Measurements from ENCODE around the gene ATP13A4. TPM values are rescaled to one million over a fixed set of nuclear protein-coding genes. Genes with fewer than 3 reads are reported as not detected.

ATP13A4 gene
- total RNA-seq, 1 experiment from 2014 or later, result not detected

DNA sequence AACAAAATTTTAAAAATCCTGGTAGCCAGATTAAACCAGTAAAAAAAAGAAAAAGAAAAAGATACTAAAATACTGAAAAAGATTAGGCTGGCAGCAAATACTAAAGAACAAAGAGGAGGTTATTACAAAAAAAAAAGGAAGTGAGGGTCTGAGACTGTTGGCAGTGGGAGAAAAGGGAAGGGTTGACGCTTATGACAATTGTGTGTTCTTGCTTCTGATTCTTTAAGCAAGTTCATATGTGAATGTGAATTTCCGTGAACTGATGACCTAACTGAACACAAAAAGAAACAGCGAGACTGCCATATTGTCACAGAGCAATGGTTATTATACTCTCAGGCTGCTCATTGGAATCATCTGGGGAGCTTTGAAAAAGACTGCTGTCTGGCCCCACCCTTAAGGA is 56.5 kb downstream of the ATP13A4 start:
- Histone ChIP-seq H3K4me3 (no peak overlapping the region), H3K27ac (no peak overlapping the region), H3K9me3 (replicated peaks) (no peaks in the 10 kb centered on the region), H3K36me3 (no peaks in the 10 kb centered on the region), H3K4me1 (replicated peaks) (no peaks in the 10 kb centered on the region), H3K27me3 (replicated peaks) (0 out of 2 replicates have a peak, but pooled peaks cover 3% of the 10 kb centered on the region)
- DNase-seq (ENCODE audit: low read depth in 1 of 2, low spot score in 2 of 2), result no peak

- Histone ChIP-seq H3K9me3 (replicated peaks) (no peaks in the 10 kb centered on the region), H3K27me3 (replicated peaks) (0 out of 2 replicates have a peak, but pooled peaks cover 3% of the 10 kb centered on the region), H3K4me1 (replicated peaks) (no peaks in the 10 kb centered on the region), H3K4me3 (no peak overlapping the region), H3K36me3 (no peaks in the 10 kb centered on the region), H3K27ac (no peak overlapping the region)
- no peak for DNase-seq (ENCODE audit: low read depth in 1 of 2, low spot score in 2 of 2)
Observed at GRCh38 chr3:193496658-193497057, 58.0 kb downstream of the ATP13A4 start.

GRCh38 chr3:193491026-193491425 is 63.7 kb downstream of the ATP13A4 start:
- H3K27ac ChIP-seq, result no peak overlapping the region
- H3K27me3 ChIP-seq (replicated peaks), result no peaks in the 10 kb centered on the region
- DNase-seq (ENCODE audit: low read depth in 1 of 2, low spot score in 2 of 2), result no peak
- no peak overlapping the region for H3K4me3 ChIP-seq
- no peaks in the 10 kb centered on the region for H3K36me3 ChIP-seq
- H3K4me1 ChIP-seq (replicated peaks), result no peaks in the 10 kb centered on the region
- H3K9me3 ChIP-seq (replicated peaks), result no peaks in the 10 kb centered on the region

GRCh38 chr3:193490580-193490979 is 64.1 kb downstream of the ATP13A4 start:
- H3K4me1 ChIP-seq (replicated peaks), result no peaks in the 10 kb centered on the region
- no peak overlapping the region for H3K27ac ChIP-seq
- H3K9me3 ChIP-seq (replicated peaks), result no peaks in the 10 kb centered on the region
- H3K27me3 ChIP-seq (replicated peaks), result no peaks in the 10 kb centered on the region
- H3K4me3 ChIP-seq, result no peak overlapping the region
- H3K36me3 ChIP-seq, result no peaks in the 10 kb centered on the region
- no peak for DNase-seq (ENCODE audit: low read depth in 1 of 2, low spot score in 2 of 2)

GRCh38 chr3:193489949-193490348 is 64.7 kb downstream of the ATP13A4 start:
- no peak overlapping the region for H3K27ac ChIP-seq
- no peaks in the 10 kb centered on the region for H3K4me1 ChIP-seq (replicated peaks)
- no peak for DNase-seq (ENCODE audit: low read depth in 1 of 2, low spot score in 2 of 2)
- H3K27me3 ChIP-seq (replicated peaks), result no peaks in the 10 kb centered on the region
- no peaks in the 10 kb centered on the region for H3K9me3 ChIP-seq (replicated peaks)
- no peaks in the 10 kb centered on the region for H3K36me3 ChIP-seq
- H3K4me3 ChIP-seq, result no peak overlapping the region

DNA sequence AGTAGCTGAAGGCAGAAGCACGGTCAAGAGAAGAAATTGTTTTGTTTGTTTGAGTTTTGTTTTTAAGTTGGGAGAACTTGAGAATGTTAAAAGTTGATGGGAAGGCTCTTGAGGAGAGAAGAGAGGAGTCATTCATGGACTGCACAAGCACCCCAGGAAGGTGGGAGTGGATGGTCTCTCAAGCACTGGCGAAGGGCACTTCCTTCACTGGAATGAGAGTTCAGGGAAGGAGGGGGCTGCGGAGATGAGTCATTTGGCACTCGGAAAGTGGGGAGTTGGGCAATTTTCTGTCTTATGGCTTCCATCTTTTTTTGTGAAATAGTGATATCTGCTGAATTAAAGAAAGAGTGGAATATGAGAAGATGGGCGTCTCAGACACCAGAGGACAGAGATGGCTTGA is 66.0 kb downstream of the ATP13A4 start:
- Histone ChIP-seq H3K36me3 (no peaks in the 10 kb centered on the region), H3K9me3 (replicated peaks) (no peaks in the 10 kb centered on the region), H3K4me3 (no peak overlapping the region), H3K27ac (no peak overlapping the region), H3K27me3 (replicated peaks) (no peaks in the 10 kb centered on the region), H3K4me1 (replicated peaks) (no peaks in the 10 kb centered on the region)
- DNase-seq (ENCODE audit: low read depth in 1 of 2, low spot score in 2 of 2), result no peak

DNA sequence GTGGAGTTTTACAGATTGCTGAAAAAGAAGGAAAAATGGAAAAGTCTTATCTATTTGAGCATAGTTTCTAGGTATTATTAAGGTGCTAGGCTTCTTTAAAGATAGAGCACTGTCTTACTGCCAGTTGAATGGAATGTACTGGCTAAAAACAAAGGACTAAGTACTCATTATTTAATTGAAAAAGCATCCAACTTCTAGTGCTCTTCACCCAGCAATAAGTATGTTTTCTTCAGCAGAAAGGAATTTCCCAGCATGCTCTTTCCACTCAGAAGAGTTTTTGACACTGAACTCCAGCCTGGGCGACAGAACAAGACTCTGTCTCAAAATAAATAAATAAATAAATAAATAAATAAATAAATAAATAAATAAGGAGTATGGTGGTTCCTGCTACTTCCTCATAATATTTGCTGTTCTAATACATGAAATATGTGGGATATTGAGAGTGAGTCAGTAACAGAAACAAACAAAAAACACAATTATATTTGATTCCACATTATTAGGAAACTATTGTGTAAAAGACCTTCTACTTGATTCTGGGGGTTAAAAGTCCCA is 70.6 kb downstream of the ATP13A4 start:
- Histone ChIP-seq H3K27ac (no peak overlapping the region), H3K4me3 (no peak overlapping the region), H3K27me3 (replicated peaks) (no peaks in the 10 kb centered on the region), H3K4me1 (replicated peaks) (no peaks in the 10 kb centered on the region), H3K36me3 (no peaks in the 10 kb centered on the region), H3K9me3 (replicated peaks) (no peaks in the 10 kb centered on the region)
- DNase-seq (ENCODE audit: low read depth in 1 of 2, low spot score in 2 of 2), result no peak

- H3K27ac ChIP-seq, result no peak overlapping the region
- no peaks in the 10 kb centered on the region for H3K36me3 ChIP-seq
- H3K27me3 ChIP-seq (replicated peaks), result no peaks in the 10 kb centered on the region
- DNase-seq (ENCODE audit: low read depth in 1 of 2, low spot score in 2 of 2), result no peak
- H3K4me1 ChIP-seq (replicated peaks), result no peaks in the 10 kb centered on the region
- H3K4me3 ChIP-seq, result no peak overlapping the region
- no peaks in the 10 kb centered on the region for H3K9me3 ChIP-seq (replicated peaks)
Observed at GRCh38 chr3:193481436-193481835, 73.3 kb downstream of the ATP13A4 start.

DNA sequence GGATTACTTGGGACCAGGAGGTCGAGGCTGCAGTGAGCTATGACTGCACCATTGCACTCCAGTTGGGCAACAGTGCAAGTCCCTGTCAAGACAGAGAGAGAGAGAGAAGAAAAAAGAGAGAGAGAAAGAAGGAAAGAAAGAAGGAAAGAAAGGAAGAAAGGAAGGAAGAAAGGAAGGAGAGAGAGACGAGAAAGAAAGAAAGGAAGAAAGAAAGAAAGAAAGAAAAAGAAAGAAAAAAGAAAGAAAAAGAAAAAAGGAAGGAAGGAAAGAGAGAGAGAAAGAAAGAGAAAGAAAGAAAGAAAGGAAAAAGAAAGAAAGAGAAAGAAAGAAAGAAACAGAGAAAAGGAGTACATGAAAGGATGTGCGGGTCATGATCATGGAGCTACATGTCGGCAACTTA is 80.2 kb downstream of the ATP13A4 start:
- no peaks in the 10 kb centered on the region for H3K36me3 ChIP-seq
- no peak overlapping the region for H3K4me3 ChIP-seq
- H3K9me3 ChIP-seq (replicated peaks), result no peaks in the 10 kb centered on the region
- no peaks in the 10 kb centered on the region for H3K4me1 ChIP-seq (replicated peaks)
- no peaks in the 10 kb centered on the region for H3K27me3 ChIP-seq (replicated peaks)
- DNase-seq (ENCODE audit: low read depth in 1 of 2, low spot score in 2 of 2), result no peak
- no peak overlapping the region for H3K27ac ChIP-seq

GRCh38 chr3:193470710-193471109 is 84.0 kb downstream of the ATP13A4 start:
- Histone ChIP-seq H3K4me3 (no peak overlapping the region), H3K9me3 (replicated peaks) (no peaks in the 10 kb centered on the region), H3K27ac (no peak overlapping the region), H3K27me3 (replicated peaks) (no peaks in the 10 kb centered on the region), H3K36me3 (no peaks in the 10 kb centered on the region), H3K4me1 (replicated peaks) (no peaks in the 10 kb centered on the region)
- DNase-seq (ENCODE audit: low read depth in 1 of 2, low spot score in 2 of 2), result no peak

DNA sequence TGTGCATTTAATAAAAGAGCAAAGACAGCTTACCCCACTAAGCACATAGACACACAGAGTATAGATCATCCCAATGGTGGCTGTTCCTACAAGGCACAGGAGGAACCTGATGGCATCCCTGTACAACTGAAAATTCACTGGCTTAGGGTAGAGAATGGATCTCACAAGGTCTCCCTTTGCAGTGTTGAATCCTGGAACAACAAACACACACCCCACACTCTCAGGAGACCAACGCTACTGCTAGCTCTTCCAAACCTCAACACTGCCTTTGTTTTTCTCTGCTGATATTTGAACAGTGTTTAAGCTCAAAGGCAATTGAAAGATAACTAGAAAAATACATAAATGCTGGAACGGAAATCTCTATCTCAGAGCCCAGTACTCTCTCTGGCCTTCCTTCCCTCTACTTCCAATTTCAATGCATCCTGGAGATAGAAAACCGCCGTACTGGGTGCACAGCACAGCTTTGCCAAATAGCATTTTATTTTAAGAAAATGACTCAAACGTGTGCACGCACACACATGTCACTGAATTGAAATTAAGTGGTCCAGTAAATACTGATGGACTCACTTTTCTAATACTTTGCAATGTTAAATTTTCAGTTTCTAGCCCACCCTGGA is 88.6 kb downstream of the ATP13A4 start:
- H3K36me3 ChIP-seq, result no peaks in the 10 kb centered on the region
- no peak overlapping the region for H3K4me3 ChIP-seq
- no peak overlapping the region for H3K27ac ChIP-seq
- no peaks in the 10 kb centered on the region for H3K4me1 ChIP-seq (replicated peaks)
- H3K9me3 ChIP-seq (replicated peaks), result no peaks in the 10 kb centered on the region
- DNase-seq (ENCODE audit: low read depth in 1 of 2, low spot score in 2 of 2), result no peak
- H3K27me3 ChIP-seq (replicated peaks), result no peaks in the 10 kb centered on the region

- no peak for DNase-seq (ENCODE audit: low read depth in 1 of 2, low spot score in 2 of 2)
- H3K4me3 ChIP-seq, result no peak overlapping the region
- H3K9me3 ChIP-seq (replicated peaks), result no peaks in the 10 kb centered on the region
- H3K27ac ChIP-seq, result no peak overlapping the region
- H3K36me3 ChIP-seq, result no peaks in the 10 kb centered on the region
- H3K27me3 ChIP-seq (replicated peaks), result no peaks in the 10 kb centered on the region
- no peaks in the 10 kb centered on the region for H3K4me1 ChIP-seq (replicated peaks)
Observed at GRCh38 chr3:193464889-193465288, 89.8 kb downstream of the ATP13A4 start.

- Histone ChIP-seq H3K9me3 (replicated peaks) (no peaks in the 10 kb centered on the region), H3K36me3 (no peaks in the 10 kb centered on the region), H3K27me3 (replicated peaks) (no peaks in the 10 kb centered on the region), H3K4me3 (no peak overlapping the region), H3K4me1 (replicated peaks) (no peaks in the 10 kb centered on the region), H3K27ac (no peak overlapping the region)
- no peak for DNase-seq (ENCODE audit: low read depth in 1 of 2, low spot score in 2 of 2)
Observed at GRCh38 chr3:193457526-193457925, 97.2 kb downstream of the ATP13A4 start.

GRCh38 chr3:193452338-193452737 is 102.4 kb downstream of the ATP13A4 start:
- no peaks in the 10 kb centered on the region for H3K9me3 ChIP-seq (replicated peaks)
- H3K4me1 ChIP-seq (replicated peaks), result no peaks in the 10 kb centered on the region
- no peak overlapping the region for H3K4me3 ChIP-seq
- no peaks in the 10 kb centered on the region for H3K27me3 ChIP-seq (replicated peaks)
- DNase-seq (ENCODE audit: low read depth in 1 of 2, low spot score in 2 of 2), result no peak
- H3K36me3 ChIP-seq, result no peaks in the 10 kb centered on the region
- H3K27ac ChIP-seq, result no peak overlapping the region

GRCh38 chr3:193451902-193452301 is 102.8 kb downstream of the ATP13A4 start:
- H3K27ac ChIP-seq, result no peak overlapping the region
- DNase-seq (ENCODE audit: low read depth in 1 of 2, low spot score in 2 of 2), result no peak
- H3K27me3 ChIP-seq (replicated peaks), result no peaks in the 10 kb centered on the region
- no peaks in the 10 kb centered on the region for H3K36me3 ChIP-seq
- no peak overlapping the region for H3K4me3 ChIP-seq
- no peaks in the 10 kb centered on the region for H3K4me1 ChIP-seq (replicated peaks)
- no peaks in the 10 kb centered on the region for H3K9me3 ChIP-seq (replicated peaks)

All from SJSA1 (cell line).